Natural killer cell (primary cell): ENCODE data around the gene TAF1. TPM values are rescaled to one million over a fixed set of nuclear protein-coding genes. Genes with fewer than 3 reads are reported as not detected.
"Not testable (repeated sequence)": the region's sequence is repeated elsewhere in the genome, so short reads cannot be mapped to it uniquely, and the experiment has no call there.

Experiments
- ATAC-seq, 3 donors: fragments of 150-1000 bp in 2 of 3; fragments of 200-7000 bp in 1 of 3; cut with Tn5 transposase; 1 replicate in 1 of 3; 2 replicates in 2 of 3; pipeline ENCODE4 v1.10.0; 2021; ENCODE audit warnings: mild to moderate bottlenecking in 2 of 3, moderate library complexity in 2 of 3
- DNase-seq, 2 donors: peaks; one replicate each; pipeline versions ENCODE4 v3.0.0 to v3.0.0-alpha.2; 2013 to 2021; ENCODE audit warnings: mixed read lengths in 1 of 2
- H3K27ac ChIP-seq: one replicate; pipeline ENCODE4 v1.5.1; 2013; ENCODE audit warnings: mild to moderate bottlenecking, low read length
- H3K27me3 ChIP-seq: one replicate; pipeline ENCODE4 v1.6.1; 2013; ENCODE audit warnings: low read length; ENCODE audit not compliant: control insufficient read depth, insufficient read depth
- H3K36me3 ChIP-seq: one replicate; pipeline ENCODE4 v1.6.1; 2013; ENCODE audit warnings: low read length; ENCODE audit not compliant: control insufficient read depth, insufficient read depth
- H3K4me1 ChIP-seq: one replicate; pipeline ENCODE4 v1.6.1; 2013; ENCODE audit warnings: low read length; ENCODE audit not compliant: control insufficient read depth, insufficient read depth
- H3K4me3 ChIP-seq: one replicate; pipeline ENCODE4 v1.5.1; 2013; ENCODE audit warnings: low read length
- H3K9me3 ChIP-seq: one replicate; pipeline ENCODE4 v1.6.1; 2013; ENCODE audit warnings: low read length; ENCODE audit not compliant: control insufficient read depth, insufficient read depth
- H3K27ac Mint-ChIP-seq, 2 donors: one replicate each; pipeline ENCODE4 v1.8.0; 2022; ENCODE audit warnings: mild to moderate bottlenecking in 2 of 2, mixed read lengths in 2 of 2, moderate library complexity in 1 of 2
- H3K27me3 Mint-ChIP-seq, 2 donors: one replicate each; pipeline ENCODE4 v1.8.0; 2022; ENCODE audit warnings: low read depth in 2 of 2, mixed read lengths in 2 of 2
- H3K36me3 Mint-ChIP-seq: one replicate; pipeline ENCODE4 v1.8.0; 2022; ENCODE audit warnings: mixed read lengths
- H3K4me1 Mint-ChIP-seq, 2 donors: one replicate each; pipeline ENCODE4 v1.8.0; 2022; ENCODE audit warnings: mixed read lengths in 2 of 2
- H3K4me3 Mint-ChIP-seq: one replicate; pipeline ENCODE4 v1.8.0; 2022; ENCODE audit warnings: mild to moderate bottlenecking, moderate library complexity, mixed read lengths
- H3K9me3 Mint-ChIP-seq, 2 donors: one replicate each; pipeline ENCODE4 v1.8.0; 2022; ENCODE audit warnings: mixed read lengths in 2 of 2
- whole genome bisulfite sequencing: methylation state at CpG from one replicate; pipeline ENCODE4 v1.1.7; 2013; ENCODE audit warnings: missing lambda C conversion rate; ENCODE audit not compliant: insufficient coverage; 5-methylcytosine and 5-hydroxymethylcytosine counted together
- intact Hi-C: fragments of 100-400 bp; cut with micrococcal nuclease; formaldehyde crosslinking; loops from one replicate; pipeline ENCODE4 v1.14.2; 2022
- total RNA-seq, 4 donors: library from RNA; stranded (reverse); fragments of 120-200 nt in 1 of 4; gene quantifications; one replicate each; pipeline versions ENCODE4 v1.2.3 to v1.2.4, GENCODE V29; 2013 to 2022
- TF ChIP-seq, protein P1 (sequence below): fragments of 200-600 bp; IDR thresholded peaks from one replicate; pipeline ENCODE4 v1.8.0; 2022; ENCODE audit warnings: antibody characterized with exemption

The TAF1 gene, protein sequence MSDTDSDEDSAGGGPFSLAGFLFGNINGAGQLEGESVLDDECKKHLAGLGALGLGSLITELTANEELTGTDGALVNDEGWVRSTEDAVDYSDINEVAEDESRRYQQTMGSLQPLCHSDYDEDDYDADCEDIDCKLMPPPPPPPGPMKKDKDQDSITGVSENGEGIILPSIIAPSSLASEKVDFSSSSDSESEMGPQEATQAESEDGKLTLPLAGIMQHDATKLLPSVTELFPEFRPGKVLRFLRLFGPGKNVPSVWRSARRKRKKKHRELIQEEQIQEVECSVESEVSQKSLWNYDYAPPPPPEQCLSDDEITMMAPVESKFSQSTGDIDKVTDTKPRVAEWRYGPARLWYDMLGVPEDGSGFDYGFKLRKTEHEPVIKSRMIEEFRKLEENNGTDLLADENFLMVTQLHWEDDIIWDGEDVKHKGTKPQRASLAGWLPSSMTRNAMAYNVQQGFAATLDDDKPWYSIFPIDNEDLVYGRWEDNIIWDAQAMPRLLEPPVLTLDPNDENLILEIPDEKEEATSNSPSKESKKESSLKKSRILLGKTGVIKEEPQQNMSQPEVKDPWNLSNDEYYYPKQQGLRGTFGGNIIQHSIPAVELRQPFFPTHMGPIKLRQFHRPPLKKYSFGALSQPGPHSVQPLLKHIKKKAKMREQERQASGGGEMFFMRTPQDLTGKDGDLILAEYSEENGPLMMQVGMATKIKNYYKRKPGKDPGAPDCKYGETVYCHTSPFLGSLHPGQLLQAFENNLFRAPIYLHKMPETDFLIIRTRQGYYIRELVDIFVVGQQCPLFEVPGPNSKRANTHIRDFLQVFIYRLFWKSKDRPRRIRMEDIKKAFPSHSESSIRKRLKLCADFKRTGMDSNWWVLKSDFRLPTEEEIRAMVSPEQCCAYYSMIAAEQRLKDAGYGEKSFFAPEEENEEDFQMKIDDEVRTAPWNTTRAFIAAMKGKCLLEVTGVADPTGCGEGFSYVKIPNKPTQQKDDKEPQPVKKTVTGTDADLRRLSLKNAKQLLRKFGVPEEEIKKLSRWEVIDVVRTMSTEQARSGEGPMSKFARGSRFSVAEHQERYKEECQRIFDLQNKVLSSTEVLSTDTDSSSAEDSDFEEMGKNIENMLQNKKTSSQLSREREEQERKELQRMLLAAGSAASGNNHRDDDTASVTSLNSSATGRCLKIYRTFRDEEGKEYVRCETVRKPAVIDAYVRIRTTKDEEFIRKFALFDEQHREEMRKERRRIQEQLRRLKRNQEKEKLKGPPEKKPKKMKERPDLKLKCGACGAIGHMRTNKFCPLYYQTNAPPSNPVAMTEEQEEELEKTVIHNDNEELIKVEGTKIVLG (N-terminal part only)
- total RNA-seq: 10 to 100 TPM; 89.5 to 94.5 (median 94.2) TPM
- total RNA-seq (2013): 72.0 TPM

DNA sequence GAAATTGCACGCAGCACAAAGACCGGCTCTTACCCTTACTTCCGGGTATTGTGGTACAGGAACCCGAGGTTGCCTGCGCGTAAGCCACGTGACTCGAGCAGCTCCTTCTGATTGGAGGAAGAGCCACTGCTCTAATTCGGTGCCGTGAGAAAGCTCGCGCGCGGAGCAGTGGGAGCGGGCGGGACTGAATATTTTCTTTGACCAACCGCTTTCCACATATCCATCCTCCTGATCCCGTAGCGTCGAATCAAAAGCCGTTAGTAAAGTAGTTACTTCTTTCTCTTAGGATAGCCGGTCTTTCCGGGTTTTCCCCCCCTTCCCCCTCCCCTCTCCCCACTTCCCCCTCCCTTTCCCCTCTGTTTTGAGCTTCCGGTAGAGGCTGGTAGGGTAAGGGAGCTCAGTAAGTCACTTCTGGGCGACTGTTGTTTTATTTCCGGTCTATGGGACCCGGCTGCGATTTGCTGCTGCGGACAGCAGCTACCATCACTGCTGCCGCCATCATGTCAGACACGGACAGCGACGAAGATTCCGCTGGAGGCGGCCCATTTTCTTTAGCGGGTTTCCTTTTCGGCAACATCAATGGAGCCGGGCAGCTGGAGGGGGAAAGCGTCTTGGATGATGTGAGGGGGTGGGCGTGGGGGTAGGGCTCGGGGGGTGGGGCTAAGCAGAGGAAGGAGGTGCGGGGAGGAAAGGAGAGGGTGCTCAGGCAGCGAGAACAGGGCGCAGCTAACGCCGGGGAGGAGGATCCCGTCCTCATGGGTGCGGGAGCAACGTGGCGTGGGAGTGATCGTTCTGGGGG, at the start of gene TAF1:
TSS of gene TAF1 (plus strand) at position 483 of the 799 bp plus-strand sequence. CDS start at position 501, 18 bp downstream.
- DNase-seq: peak; percentile 83 to 95
- peak within 1 kb of the TSS; percentile 93 for H3K4me3 ChIP-seq
- H3K9me3 ChIP-seq: no peaks in the 10 kb centered on the region
- WGBS: under 1% methylated on average over 41 of the region's 51 CpGs
- TF ChIP-seq, protein P1, sequence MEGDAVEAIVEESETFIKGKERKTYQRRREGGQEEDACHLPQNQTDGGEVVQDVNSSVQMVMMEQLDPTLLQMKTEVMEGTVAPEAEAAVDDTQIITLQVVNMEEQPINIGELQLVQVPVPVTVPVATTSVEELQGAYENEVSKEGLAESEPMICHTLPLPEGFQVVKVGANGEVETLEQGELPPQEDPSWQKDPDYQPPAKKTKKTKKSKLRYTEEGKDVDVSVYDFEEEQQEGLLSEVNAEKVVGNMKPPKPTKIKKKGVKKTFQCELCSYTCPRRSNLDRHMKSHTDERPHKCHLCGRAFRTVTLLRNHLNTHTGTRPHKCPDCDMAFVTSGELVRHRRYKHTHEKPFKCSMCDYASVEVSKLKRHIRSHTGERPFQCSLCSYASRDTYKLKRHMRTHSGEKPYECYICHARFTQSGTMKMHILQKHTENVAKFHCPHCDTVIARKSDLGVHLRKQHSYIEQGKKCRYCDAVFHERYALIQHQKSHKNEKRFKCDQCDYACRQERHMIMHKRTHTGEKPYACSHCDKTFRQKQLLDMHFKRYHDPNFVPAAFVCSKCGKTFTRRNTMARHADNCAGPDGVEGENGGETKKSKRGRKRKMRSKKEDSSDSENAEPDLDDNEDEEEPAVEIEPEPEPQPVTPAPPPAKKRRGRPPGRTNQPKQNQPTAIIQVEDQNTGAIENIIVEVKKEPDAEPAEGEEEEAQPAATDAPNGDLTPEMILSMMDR: no peak
- Mint-ChIP-seq H3K36me3 (no peaks in the 10 kb centered on the region), H3K9me3 (no peaks in the 10 kb centered on the region), H3K4me1 (peaks cover 22 to 30% of the 10 kb centered on the region in 2 donors), H3K4me3 (peak within 1 kb of the TSS; percentile 97), H3K27me3 (peaks cover 0 to 6% of the 10 kb centered on the region in 2 donors), H3K27ac (peak within 1 kb of the TSS; percentile 97)
- H3K27me3 ChIP-seq: no peaks in the 10 kb centered on the region
- peak within 1 kb of the TSS; percentile 95 for H3K27ac ChIP-seq
- peaks cover 25% of the 10 kb centered on the region for H3K4me1 ChIP-seq
- intact Hi-C loops: loop anchor here (1.0 to 5.0 kb wide), 4 partner anchors 83 to 254 kb away; partner anchors contain the start of genes IL2RG, NONO, OGT and ZMYM3
- H3K36me3 ChIP-seq: peaks cover 11% of the 10 kb centered on the region
- peak; percentile 84 to 95 (median 89) for ATAC-seq

DNA sequence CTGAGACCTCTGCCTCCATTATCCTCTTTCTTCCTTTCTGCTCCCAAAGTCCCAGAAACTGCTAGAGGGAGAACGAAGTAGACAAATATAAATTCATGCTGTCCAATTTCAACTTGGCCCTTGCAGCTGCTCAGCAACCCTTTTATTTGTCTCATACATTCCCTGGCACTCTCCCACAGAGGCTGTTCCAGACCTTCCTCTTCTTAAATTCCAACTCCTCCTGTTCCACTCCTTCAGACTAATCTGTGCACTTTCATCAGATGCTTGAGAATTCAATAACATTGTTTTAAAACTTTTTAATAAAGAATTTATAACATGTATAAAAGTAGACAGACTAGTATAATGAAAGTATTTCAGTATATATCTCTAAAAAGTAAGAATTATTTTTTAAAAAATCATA, 49.2 kb upstream of the TAF1 start:
- ATAC-seq, H3K36me3 Mint-ChIP-seq, H3K27me3 Mint-ChIP-seq, H3K4me1 Mint-ChIP-seq, H3K4me1 ChIP-seq, H3K4me3 ChIP-seq, H3K9me3 Mint-ChIP-seq, H3K36me3 ChIP-seq, H3K27me3 ChIP-seq, H3K4me3 Mint-ChIP-seq, DNase-seq, H3K27ac ChIP-seq, H3K9me3 ChIP-seq, intact Hi-C loops: not testable (repeated sequence)
- no CpG with 5 or more reads among the region's 1 CpG for WGBS
- H3K27ac Mint-ChIP-seq: peak overlapping the region in 1 of 2 donors; percentile 35

DNA sequence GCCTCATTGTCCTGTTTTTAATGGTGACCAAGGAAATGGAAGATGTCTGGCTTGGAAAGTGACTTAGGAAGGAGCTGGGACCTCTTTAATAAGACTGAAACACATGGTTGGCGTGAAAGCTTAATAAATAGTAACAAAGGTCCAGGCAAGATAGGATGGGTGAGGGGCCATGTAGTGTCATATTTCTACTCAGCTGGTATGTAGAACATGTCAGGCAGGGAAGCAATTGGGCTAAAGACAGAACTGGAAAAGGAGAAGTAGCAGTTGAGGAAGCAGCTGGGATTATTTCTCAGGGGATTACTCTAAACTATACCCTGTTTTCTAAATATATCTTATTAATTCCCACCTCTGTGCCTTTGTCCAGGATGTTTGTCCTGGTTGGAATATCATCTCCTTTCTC, 46.0 kb upstream of the TAF1 start:
- TF ChIP-seq, protein P1: no peak
- intact Hi-C loops: no loop called here
- Histone ChIP-seq H3K4me3 (no peak overlapping the region), H3K4me1 (no peaks in the 10 kb centered on the region), H3K36me3 (no peaks in the 10 kb centered on the region), H3K27ac (no peak overlapping the region), H3K9me3 (no peaks in the 10 kb centered on the region), H3K27me3 (no peaks in the 10 kb centered on the region)
- no peaks in the 10 kb centered on the region for H3K36me3 Mint-ChIP-seq
- H3K9me3 Mint-ChIP-seq: no peaks in the 10 kb centered on the region
- no peak for ATAC-seq
- no peaks in the 10 kb centered on the region for H3K27me3 Mint-ChIP-seq
- WGBS: 100% methylated on average over 1 of the region's 1 CpG
- no peak overlapping the region for H3K27ac Mint-ChIP-seq
- no peak for DNase-seq
- no peaks in the 10 kb centered on the region for H3K4me1 Mint-ChIP-seq
- H3K4me3 Mint-ChIP-seq: no peak overlapping the region
